ENCODE data around the gene PHKB. TPM values are rescaled to one million over a fixed set of nuclear protein-coding genes. Genes with fewer than 3 reads are reported as not detected.

Gene PHKB
- total and polyA plus RNA-seq, 4 experiments from 2014 or later: 29.4 to 56.4 (median 41.6) TPM

GRCh38 chr16:47695756-47696155 is 234.6 kb downstream of the PHKB start:
- H3K36me3 Mint-ChIP-seq: peaks cover 72 to 81% of the 10 kb centered on the region in 2 donors
- no peak overlapping the region for H3K4me3 Mint-ChIP-seq
- no peak overlapping the region for H3K27ac Mint-ChIP-seq
- peaks cover 0 to 3% (median 0%) of the 10 kb centered on the region in 8 donors for H3K9me3 Mint-ChIP-seq
- Histone ChIP-seq H3K4me1 (ENCODE audit: insufficient read depth, low read length) (no peaks in the 10 kb centered on the region), H3K27me3 (ENCODE audit: insufficient read depth, low read length) (no peaks in the 10 kb centered on the region), H3K9me3 (ENCODE audit: control insufficient read depth in 1 of 2, low read length in 2 of 2) (no peaks in the 10 kb centered on the region), H3K27ac (ENCODE audit: low read depth, low read length) (no peak overlapping the region), H3K36me3 (ENCODE audit: insufficient read depth, low read length) (peaks cover 22% of the 10 kb centered on the region), H3K4me3 (ENCODE audit: low read length in 2 of 2) (no peak overlapping the region)
- ChIA-PET CTCF (ENCODE audit: partially characterized antibody) (no interaction called here), POLR2A (ENCODE audit: partially characterized antibody) (no interaction called here)
- intact Hi-C loops (cut with micrococcal nuclease): no loop called here
- no peaks in the 10 kb centered on the region for H3K4me1 Mint-ChIP-seq
- H3K27me3 Mint-ChIP-seq: no peaks in the 10 kb centered on the region
- DNase-seq: no peak

- no peak for DNase-seq
- Histone ChIP-seq H3K36me3 (ENCODE audit: insufficient read depth, low read length) (peaks cover 22% of the 10 kb centered on the region), H3K4me1 (ENCODE audit: insufficient read depth, low read length) (no peaks in the 10 kb centered on the region), H3K9me3 (ENCODE audit: control insufficient read depth in 1 of 2, low read length in 2 of 2) (no peaks in the 10 kb centered on the region), H3K27ac (ENCODE audit: low read depth, low read length) (no peak overlapping the region), H3K27me3 (ENCODE audit: insufficient read depth, low read length) (no peaks in the 10 kb centered on the region), H3K4me3 (ENCODE audit: low read length in 2 of 2) (no peak overlapping the region)
- POLR2A ChIA-PET (ENCODE audit: partially characterized antibody): no interaction called here
- H3K9me3 Mint-ChIP-seq: peaks cover 0 to 3% (median 0%) of the 10 kb centered on the region in 8 donors
- H3K27me3 Mint-ChIP-seq: no peaks in the 10 kb centered on the region
- H3K27ac Mint-ChIP-seq: no peak overlapping the region
- intact Hi-C loops (cut with micrococcal nuclease): no loop called here
- H3K36me3 Mint-ChIP-seq: peaks cover 65 to 69% of the 10 kb centered on the region in 2 donors
- H3K4me3 Mint-ChIP-seq: no peak overlapping the region
- CTCF ChIA-PET (ENCODE audit: partially characterized antibody): no interaction called here
- H3K4me1 Mint-ChIP-seq: no peaks in the 10 kb centered on the region
Measured at GRCh38 chr16:47697826-47698225, 236.7 kb downstream of the PHKB start.

GRCh38 chr16:47699106-47699505 is 238.0 kb downstream of the PHKB start:
- H3K27ac Mint-ChIP-seq: no peak overlapping the region
- CTCF ChIA-PET (ENCODE audit: partially characterized antibody): no interaction called here
- Histone ChIP-seq H3K27me3 (ENCODE audit: insufficient read depth, low read length) (no peaks in the 10 kb centered on the region), H3K36me3 (ENCODE audit: insufficient read depth, low read length) (peaks cover 17% of the 10 kb centered on the region), H3K4me3 (ENCODE audit: low read length in 2 of 2) (no peak overlapping the region), H3K9me3 (ENCODE audit: control insufficient read depth in 1 of 2, low read length in 2 of 2) (no peaks in the 10 kb centered on the region), H3K27ac (ENCODE audit: low read depth, low read length) (no peak overlapping the region), H3K4me1 (ENCODE audit: insufficient read depth, low read length) (no peaks in the 10 kb centered on the region)
- H3K4me1 Mint-ChIP-seq: no peaks in the 10 kb centered on the region
- H3K36me3 Mint-ChIP-seq: peaks cover 56 to 58% of the 10 kb centered on the region in 2 donors
- H3K9me3 Mint-ChIP-seq: peaks cover 0 to 3% (median 0%) of the 10 kb centered on the region in 8 donors
- POLR2A ChIA-PET (ENCODE audit: partially characterized antibody): no interaction called here
- no peak overlapping the region for H3K4me3 Mint-ChIP-seq
- no peaks in the 10 kb centered on the region for H3K27me3 Mint-ChIP-seq
- intact Hi-C loops (cut with micrococcal nuclease): no loop called here
- DNase-seq: no peak

- POLR2A ChIA-PET (ENCODE audit: partially characterized antibody): no interaction called here
- intact Hi-C loops (cut with micrococcal nuclease): no loop called here
- Histone ChIP-seq H3K27me3 (ENCODE audit: insufficient read depth, low read length) (no peaks in the 10 kb centered on the region), H3K27ac (ENCODE audit: low read depth, low read length) (no peak overlapping the region), H3K36me3 (ENCODE audit: insufficient read depth, low read length) (peaks cover 17% of the 10 kb centered on the region), H3K4me1 (ENCODE audit: insufficient read depth, low read length) (no peaks in the 10 kb centered on the region), H3K9me3 (ENCODE audit: control insufficient read depth in 1 of 2, low read length in 2 of 2) (no peaks in the 10 kb centered on the region), H3K4me3 (ENCODE audit: low read length in 2 of 2) (no peak overlapping the region)
- CTCF ChIA-PET (ENCODE audit: partially characterized antibody): no interaction called here
- H3K27me3 Mint-ChIP-seq: no peaks in the 10 kb centered on the region
- peaks cover 44% of the 10 kb centered on the region in 2 donors for H3K36me3 Mint-ChIP-seq
- no peak for DNase-seq
- H3K4me3 Mint-ChIP-seq: no peak overlapping the region
- H3K27ac Mint-ChIP-seq: no peak overlapping the region
- peaks cover 0 to 3% (median 0%) of the 10 kb centered on the region in 8 donors for H3K9me3 Mint-ChIP-seq
- H3K4me1 Mint-ChIP-seq: no peaks in the 10 kb centered on the region
Measured at GRCh38 chr16:47700857-47701587, 239.9 kb downstream of the PHKB start.

GRCh38 chr16:47705266-47705665 is 244.1 kb downstream of the PHKB start:
- CTCF ChIA-PET (ENCODE audit: partially characterized antibody): no interaction called here
- no peaks in the 10 kb centered on the region for H3K36me3 ChIP-seq (ENCODE audit: insufficient read depth, low read length)
- no peaks in the 10 kb centered on the region for H3K27me3 Mint-ChIP-seq

GRCh38 chr16:47711809-47712208 is 250.7 kb downstream of the PHKB start:
- Mint-ChIP-seq H3K36me3 (no peaks in the 10 kb centered on the region), H3K4me1 (peaks cover 0 to 6% (median 2%) of the 10 kb centered on the region in 4 donors), H3K27me3 (peaks cover 0 to 3% of the 10 kb centered on the region in 2 donors), H3K4me3 (no peak overlapping the region), H3K27ac (no peak overlapping the region), H3K9me3 (peaks cover 0 to 9% (median 0%) of the 10 kb centered on the region in 8 donors)
- CTCF ChIA-PET (ENCODE audit: partially characterized antibody): no interaction called here
- Histone ChIP-seq H3K27ac (ENCODE audit: low read depth, low read length) (no peak overlapping the region), H3K27me3 (ENCODE audit: insufficient read depth, low read length) (no peaks in the 10 kb centered on the region), H3K36me3 (ENCODE audit: insufficient read depth, low read length) (no peaks in the 10 kb centered on the region), H3K4me1 (ENCODE audit: insufficient read depth, low read length) (no peaks in the 10 kb centered on the region), H3K9me3 (ENCODE audit: control insufficient read depth in 1 of 2, low read length in 2 of 2) (no peaks in the 10 kb centered on the region), H3K4me3 (ENCODE audit: low read length in 2 of 2) (no peak overlapping the region)
- no peak for DNase-seq
- POLR2A ChIA-PET (ENCODE audit: partially characterized antibody): no interaction called here
- intact Hi-C loops (cut with micrococcal nuclease): no loop called here

More at GRCh38 chr16:47705266-47705665, 244.1 kb downstream of the PHKB start:
- intact Hi-C loops (cut with micrococcal nuclease): no loop called here
- H3K27ac ChIP-seq (ENCODE audit: low read depth, low read length): no peak overlapping the region
- Mint-ChIP-seq H3K36me3 (peaks cover 6 to 11% of the 10 kb centered on the region in 2 donors), H3K9me3 (peaks cover 0 to 3% (median 0%) of the 10 kb centered on the region in 8 donors), H3K4me1 (peaks cover 0 to 5% (median 0%) of the 10 kb centered on the region in 4 donors), H3K4me3 (no peak overlapping the region), H3K27ac (peak overlapping the region in 1 of 7 donors; percentile 8)
- no peak overlapping the region for H3K4me3 ChIP-seq (ENCODE audit: low read length in 2 of 2)
- no peak for DNase-seq
- no peaks in the 10 kb centered on the region for H3K9me3 ChIP-seq (ENCODE audit: control insufficient read depth in 1 of 2, low read length in 2 of 2)
- POLR2A ChIA-PET (ENCODE audit: partially characterized antibody): no interaction called here
- H3K27me3 ChIP-seq (ENCODE audit: insufficient read depth, low read length): no peaks in the 10 kb centered on the region
- H3K4me1 ChIP-seq (ENCODE audit: insufficient read depth, low read length): no peaks in the 10 kb centered on the region

GRCh38 chr16:47712276-47713224 is 251.4 kb downstream of the PHKB start:
- H3K27ac ChIP-seq (ENCODE audit: low read depth, low read length): no peak overlapping the region
- H3K4me3 ChIP-seq (ENCODE audit: low read length in 2 of 2): no peak overlapping the region
- intact Hi-C loops (cut with micrococcal nuclease): no loop called here
- Mint-ChIP-seq H3K27ac (no peak overlapping the region), H3K27me3 (peaks cover 0 to 3% of the 10 kb centered on the region in 2 donors), H3K9me3 (peaks cover 0 to 9% (median 0%) of the 10 kb centered on the region in 8 donors), H3K4me1 (peaks cover 0 to 6% (median 2%) of the 10 kb centered on the region in 4 donors), H3K4me3 (no peak overlapping the region), H3K36me3 (no peaks in the 10 kb centered on the region)
- POLR2A ChIA-PET (ENCODE audit: partially characterized antibody): no interaction called here
- CTCF ChIA-PET (ENCODE audit: partially characterized antibody): no interaction called here
- no peaks in the 10 kb centered on the region for H3K27me3 ChIP-seq (ENCODE audit: insufficient read depth, low read length)
- no peaks in the 10 kb centered on the region for H3K36me3 ChIP-seq (ENCODE audit: insufficient read depth, low read length)
- no peaks in the 10 kb centered on the region for H3K9me3 ChIP-seq (ENCODE audit: control insufficient read depth in 1 of 2, low read length in 2 of 2)
- no peak for DNase-seq
- no peaks in the 10 kb centered on the region for H3K4me1 ChIP-seq (ENCODE audit: insufficient read depth, low read length)
